ENCODE data around the gene CARNS1. TPM values are rescaled to one million over a fixed set of nuclear protein-coding genes. Genes with fewer than 3 reads are reported as not detected.
"Not testable (repeated sequence)": the region's sequence is repeated elsewhere in the genome, so short reads cannot be mapped to it uniquely, and the experiment has no call there.

CARNS1 gene
- total RNA-seq, 1 donor from 2014 or later, result 0.29 TPM

DNA sequence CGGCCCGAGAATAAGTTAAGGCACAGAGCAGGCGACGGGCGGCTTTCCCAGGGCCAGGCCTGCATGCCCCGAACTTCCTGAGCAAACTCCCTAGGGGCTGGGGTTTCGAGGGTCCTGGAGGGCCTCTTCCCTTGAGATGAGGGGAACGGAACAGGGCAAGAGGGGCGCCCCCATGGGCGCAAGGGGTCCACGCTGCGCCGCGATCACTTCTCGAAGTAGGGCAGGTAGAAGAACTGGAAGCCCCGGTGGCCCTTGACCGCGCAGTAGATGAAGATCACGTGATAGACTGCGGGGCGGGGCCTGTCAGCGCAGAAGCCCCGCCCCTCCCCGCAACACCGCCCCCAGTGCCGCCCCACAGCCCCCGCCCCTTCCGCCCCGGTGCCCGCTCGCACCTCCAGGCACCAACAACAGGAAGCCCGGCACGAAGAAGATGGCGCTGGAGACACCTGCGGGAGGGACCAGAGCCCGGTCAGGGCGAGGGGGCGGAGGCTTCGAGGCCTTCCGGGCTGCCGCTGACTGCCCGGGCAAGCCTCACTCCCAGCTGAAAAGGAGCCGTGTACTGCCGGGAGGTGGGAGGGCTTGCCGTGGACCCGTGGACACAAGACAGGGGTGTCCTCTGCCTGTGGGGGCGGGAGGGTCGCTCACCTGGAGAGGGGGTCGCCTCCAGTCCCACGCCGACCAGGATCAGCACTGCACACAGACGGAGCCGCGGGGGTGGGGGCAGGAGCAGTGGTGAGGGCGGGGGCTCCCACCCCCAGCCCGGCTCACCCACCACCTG lies 49.1 kb downstream of the CARNS1 start:
- DNase-seq (ENCODE audit: low spot score), result peak; percentile 95

DNA sequence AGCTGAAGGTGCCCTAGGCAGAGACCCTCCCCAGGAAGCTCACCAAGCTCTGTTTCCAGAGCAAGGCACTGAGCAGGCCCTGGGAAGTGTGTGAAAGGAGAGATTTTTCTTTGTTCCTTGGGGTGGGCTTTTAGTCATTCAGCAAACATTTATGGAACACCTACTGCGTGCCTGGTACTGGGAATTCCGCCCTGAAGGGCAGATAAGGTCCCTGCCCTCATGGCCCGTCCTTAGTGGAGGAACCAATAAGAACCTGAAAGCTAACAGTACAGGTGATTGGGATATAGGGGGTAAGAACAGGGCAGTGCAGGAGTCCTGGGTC lies 49.7 kb downstream of the CARNS1 start:
- no peak for DNase-seq (ENCODE audit: low spot score)

DNA sequence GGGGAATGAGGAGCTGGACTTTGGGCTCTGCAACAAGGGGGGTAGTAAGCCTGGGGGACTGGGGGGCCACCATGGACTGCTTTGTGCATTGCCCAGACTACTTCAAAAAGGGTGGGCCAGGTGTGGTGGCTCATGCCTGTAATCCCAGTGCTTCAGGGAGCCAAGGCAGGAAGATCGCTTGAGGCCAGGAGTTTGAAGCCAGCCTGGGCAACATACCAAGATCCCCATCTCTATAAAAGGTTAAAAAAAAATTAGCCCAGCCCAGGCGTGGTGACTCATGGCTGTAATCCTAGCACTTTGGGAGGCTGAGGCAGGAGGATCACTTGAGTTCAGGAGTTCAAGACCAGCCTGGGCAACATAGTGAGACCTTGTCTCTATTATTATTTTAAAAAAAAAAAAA lies 50.1 kb downstream of the CARNS1 start:
- DNase-seq (ENCODE audit: low spot score), result not testable (repeated sequence)

DNA sequence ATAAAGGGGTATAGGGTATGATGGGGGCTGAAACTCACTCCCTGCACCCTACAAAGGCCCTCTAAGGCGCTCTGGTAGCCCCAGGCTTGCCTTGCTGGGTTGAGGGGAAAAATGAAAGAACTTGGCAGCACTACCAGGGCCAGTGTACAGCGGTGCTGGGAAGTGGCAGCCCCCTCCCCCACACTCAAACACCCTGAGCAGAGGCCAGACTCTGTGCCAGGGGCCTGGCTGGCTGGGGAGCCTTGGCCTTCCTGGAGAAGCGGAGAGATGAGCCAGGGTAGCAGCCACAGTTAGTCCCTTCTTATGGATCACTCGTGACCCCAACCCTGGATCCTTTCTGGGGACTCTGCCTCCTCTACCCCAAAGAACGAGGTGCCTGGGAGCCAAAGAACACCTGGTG lies 50.9 kb downstream of the CARNS1 start:
- DNase-seq (ENCODE audit: low spot score), result no peak

DNA sequence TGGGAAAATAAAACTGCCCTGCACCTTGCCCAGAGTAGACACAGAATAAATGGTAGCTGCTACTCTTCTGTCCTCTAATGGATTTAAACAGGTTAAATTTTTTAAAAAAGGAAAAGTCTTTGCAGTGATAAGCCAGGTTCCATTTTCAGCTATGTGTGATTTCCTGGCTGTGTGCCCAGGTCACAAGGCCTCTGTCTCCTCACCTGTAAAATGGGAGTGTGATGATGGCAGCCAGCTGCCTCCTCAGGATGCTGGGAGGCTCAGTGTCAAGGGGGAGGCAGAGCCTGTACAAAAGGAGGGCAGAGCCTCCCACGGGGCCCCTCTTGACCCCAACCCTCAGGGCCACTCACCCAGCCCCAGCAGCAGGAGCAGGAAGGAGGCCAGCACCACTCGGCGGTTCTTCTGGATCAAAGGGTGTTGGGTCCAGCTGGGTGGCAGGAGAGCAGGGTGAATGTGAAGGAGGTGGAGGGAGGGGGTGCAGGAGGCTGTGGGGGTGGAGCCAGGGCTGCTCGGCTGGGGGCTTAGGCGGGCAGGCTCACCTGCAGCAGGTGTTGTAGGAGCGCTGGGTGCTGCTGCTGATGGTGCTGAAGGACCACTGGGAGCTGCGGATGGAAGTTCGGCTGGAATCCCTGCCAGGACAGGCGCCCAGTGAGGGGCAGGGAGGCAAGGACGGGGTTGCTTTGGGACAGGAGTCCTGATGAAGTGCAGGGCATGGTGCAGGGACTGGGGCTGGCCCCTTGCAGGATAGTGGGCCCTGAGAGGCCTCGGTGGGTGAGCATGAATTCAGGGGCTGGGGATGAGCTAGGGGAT lies 51.7 kb downstream of the CARNS1 start:
- no peak for DNase-seq (ENCODE audit: low spot score)

DNA sequence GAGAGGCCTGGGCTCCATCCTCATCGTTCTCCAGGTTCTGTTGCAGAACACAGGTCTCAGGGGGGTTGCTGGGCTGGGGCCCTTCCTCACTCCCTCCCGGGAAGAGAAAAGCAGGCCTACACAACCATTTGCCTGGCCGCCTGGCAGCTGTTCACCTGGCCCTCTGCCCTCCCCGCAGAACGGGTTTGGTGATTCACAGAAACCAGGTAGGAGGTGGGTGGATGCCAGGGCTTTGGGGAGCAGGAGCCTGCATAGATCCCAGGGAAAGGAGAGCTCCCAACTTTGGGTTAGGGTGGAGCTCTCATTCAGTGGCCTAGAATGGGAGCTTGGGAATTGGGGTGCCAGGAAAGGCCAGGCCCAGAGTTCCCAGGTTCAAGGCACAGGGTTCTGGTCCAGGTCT lies 52.6 kb downstream of the CARNS1 start:
- DNase-seq (ENCODE audit: low spot score), result no peak

DNA sequence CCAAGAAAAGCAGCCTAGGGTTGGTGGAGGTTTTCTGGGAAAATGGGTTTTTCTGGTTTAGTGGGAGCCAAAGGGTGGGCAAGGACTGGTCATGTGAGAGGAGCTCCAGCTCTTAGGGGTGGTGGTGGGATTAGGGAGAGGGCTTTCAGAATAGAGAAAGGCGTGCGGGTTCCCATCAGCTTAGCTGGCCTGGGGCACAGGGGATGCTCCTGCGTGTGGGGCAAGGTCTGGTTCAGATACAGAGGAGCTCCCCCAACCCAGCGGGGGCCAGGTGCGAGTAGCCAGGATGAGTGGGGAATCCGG lies 52.9 kb downstream of the CARNS1 start:
- no peak for DNase-seq (ENCODE audit: low spot score)

DNA sequence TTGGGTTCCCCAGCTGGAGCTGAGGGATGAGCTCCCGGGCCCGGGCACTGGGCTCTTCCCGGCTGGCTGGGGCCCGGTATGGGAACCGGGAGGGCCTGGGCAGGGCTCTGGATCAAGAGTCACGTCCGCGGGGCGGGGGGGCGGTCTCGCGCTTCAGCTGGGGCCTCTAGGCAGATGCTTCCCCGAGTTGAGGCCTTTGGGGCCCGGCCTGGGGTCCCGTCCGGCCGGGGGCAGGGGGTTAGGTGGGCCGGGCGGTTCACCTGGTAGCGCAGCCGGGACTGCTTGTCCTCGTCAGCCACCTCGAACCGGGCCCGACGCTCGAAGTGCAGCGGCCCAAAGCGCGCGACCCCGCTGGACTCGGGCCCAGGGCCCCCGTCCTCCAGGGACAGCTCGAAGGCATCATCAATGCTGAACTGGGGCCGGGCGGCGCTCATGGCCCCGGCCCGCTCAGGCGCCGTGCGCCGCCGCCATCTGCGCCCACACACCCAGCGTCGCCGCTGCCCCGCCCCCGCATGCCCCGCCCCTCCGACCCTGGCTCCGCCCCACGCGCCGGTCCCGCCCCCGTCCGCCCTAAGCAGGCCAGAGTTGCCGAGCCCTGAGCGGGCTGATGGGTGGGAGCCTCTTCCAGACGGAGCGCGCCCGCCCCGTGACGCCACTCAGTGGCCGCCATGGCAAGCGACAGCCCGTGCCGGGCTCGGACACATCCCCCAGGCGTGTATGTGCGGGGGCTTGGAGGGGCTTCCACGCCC lies 53.5 kb downstream of the CARNS1 start, which contains the start of gene TMEM134:
Gene TMEM134 (minus strand): TSS at position 493 of the 749 bp plus-strand sequence. CDS start 59 bp downstream, at position 434.
- DNase-seq (ENCODE audit: low spot score), result peak; percentile 98

DNA sequence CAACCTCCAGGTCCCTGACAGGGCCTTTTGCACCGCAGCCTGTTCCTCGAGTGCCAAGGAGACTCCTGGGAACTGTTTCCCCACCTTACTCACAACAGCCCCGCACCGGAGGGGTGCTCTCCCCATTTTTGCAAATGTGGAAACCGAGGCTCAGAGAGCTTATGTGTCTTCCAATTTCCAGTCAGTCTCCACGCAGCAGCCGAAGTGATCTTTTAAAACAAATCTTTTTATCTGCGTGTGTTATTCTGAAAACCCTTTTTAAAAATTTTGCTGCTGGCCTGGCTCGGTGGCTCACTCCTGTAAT lies 54.0 kb downstream of the CARNS1 start:
- DNase-seq (ENCODE audit: low spot score), result no peak

DNA sequence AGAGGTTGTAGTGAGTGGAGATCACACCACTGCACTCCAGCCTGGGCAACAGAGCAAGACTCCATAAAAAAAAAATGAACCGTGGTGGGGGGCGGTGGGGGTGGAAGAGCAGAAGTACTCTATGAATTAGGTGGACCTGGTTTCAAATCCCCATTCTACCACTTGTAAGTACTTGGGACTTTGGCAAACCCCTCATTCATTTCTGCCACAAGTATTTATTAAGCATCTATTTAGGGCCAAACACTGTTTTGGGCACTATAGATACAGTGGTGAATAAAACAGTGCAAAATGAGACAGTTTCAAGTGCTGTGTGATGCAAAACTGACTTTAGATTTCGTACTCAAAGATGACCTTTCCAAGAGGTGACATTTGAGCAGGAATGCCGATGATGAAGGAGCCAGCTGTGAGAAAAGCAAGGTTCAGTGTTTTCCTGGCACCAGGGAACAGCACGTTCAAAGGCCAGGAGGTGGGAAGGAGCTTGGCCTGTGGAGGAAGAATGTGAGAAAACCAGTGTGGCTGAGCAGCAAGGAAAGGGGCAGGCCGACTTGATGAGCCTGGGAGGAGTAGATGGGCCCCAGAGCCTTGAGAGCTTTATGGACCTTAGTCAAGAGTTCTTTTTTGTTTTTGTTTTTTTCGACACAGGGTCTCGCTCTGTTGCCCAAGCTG lies 55.0 kb downstream of the CARNS1 start:
- no peak for DNase-seq (ENCODE audit: low spot score)

DNA sequence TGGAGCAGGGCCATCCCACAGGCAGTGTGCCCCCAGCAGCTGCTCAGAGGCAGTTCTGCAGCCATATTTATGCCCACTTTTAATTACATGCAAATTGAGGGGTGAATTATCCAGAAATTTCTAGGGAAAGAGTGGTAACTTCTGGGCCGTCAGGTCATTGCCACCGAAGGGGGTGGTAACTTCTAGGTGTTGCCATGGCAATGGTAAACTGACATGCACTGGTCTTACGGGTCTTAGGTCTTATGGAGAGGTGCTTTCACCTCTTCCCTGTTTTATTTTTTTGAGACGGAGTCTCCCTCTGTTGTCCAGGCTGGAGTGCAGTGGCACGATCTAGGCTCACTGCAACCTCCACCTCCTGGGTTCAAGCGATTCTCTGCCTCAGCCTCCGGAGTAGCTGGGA lies 57.4 kb downstream of the CARNS1 start:
- no peak for DNase-seq (ENCODE audit: low spot score)

Other genes with a start within 250 kb of the CARNS1 start
- 60.2 TPM for gene GRK2, start 149.2 kb upstream of the CARNS1 start, total RNA-seq
- gene ANKRD13D, start 126.4 kb upstream of the CARNS1 start, total RNA-seq, result 42.5 TPM
- gene SSH3, start 112.1 kb upstream of the CARNS1 start, total RNA-seq, result 19.9 TPM
- 72.9 TPM for gene POLD4, start 62.1 kb upstream of the CARNS1 start, total RNA-seq
- gene CLCF1, start 42.1 kb upstream of the CARNS1 start, total RNA-seq, result 7.7 TPM
- gene RAD9A, start 23.7 kb upstream of the CARNS1 start, total RNA-seq, result 10.4 TPM
- 92.4 TPM for gene PPP1CA, start 13.8 kb upstream of the CARNS1 start, total RNA-seq
- 5.3 TPM for gene TBC1D10C, start 11.6 kb upstream of the CARNS1 start, total RNA-seq
- 32.4 TPM for gene RPS6KB2, start 12.8 kb downstream of the CARNS1 start, total RNA-seq
- 3.3 TPM for gene PTPRCAP, start 22.0 kb downstream of the CARNS1 start, total RNA-seq
- 83.1 TPM for gene CORO1B, start 27.8 kb downstream of the CARNS1 start, total RNA-seq
- not detected for gene GPR152, start 37.1 kb downstream of the CARNS1 start, total RNA-seq
- 3.8 TPM for gene CABP4, start 39.7 kb downstream of the CARNS1 start, total RNA-seq
- 43.2 TPM for gene TMEM134, start 53.6 kb downstream of the CARNS1 start, total RNA-seq
- gene AIP, start 67.3 kb downstream of the CARNS1 start, total RNA-seq, result 39.5 TPM
- 29.5 TPM for gene PITPNM1, start 89.7 kb downstream of the CARNS1 start, total RNA-seq
- gene CDK2AP2, start 92.5 kb downstream of the CARNS1 start, total RNA-seq, result 59.6 TPM
- gene CABP2, start 107.8 kb downstream of the CARNS1 start, total RNA-seq, result not detected
- 355 TPM for gene GSTP1, start 168.1 kb downstream of the CARNS1 start, total RNA-seq
- gene NDUFV1, start 191.3 kb downstream of the CARNS1 start, total RNA-seq, result 147 TPM
- 12.9 TPM for gene NUDT8, start 214.3 kb downstream of the CARNS1 start, total RNA-seq
- not detected for gene TBX10, start 224.1 kb downstream of the CARNS1 start, total RNA-seq
- not detected for gene ACY3, start 235.1 kb downstream of the CARNS1 start, total RNA-seq